NCI-H2029 (cell line): Measurements from ENCODE around the gene MN1.

Source experiments
- DNase-seq: peaks from one replicate; lab custom pipeline; 2025; lab: John Stamatoyannopoulos, UW

Gene MN1

DNA sequence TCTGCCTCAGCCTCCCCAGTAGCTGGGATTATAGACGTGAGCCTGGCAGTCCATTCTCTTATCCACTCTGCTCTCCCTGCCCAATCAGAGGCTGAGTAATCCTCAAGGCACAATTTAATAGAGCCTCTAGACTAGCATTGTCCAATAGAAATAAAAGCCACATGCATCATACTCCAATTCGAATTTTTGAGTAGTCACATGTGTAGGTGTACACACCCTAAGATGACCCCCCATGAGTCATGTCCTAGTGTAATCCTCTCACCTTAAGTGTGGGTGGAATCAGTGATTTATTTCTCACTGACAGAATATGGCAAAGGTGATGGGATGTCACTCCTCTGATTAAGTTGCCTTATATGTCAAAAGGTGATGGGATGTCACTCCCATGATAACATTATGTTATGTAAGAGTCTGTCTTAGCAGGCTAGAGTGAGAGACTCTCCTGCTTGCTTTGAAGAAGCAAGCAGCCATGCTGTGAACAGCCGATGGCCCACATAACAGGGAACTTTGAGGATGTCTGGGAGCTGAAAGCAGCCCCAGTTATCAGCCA, 61.3 kb downstream of the MN1 start:
- DNase-seq = no peak

DNA sequence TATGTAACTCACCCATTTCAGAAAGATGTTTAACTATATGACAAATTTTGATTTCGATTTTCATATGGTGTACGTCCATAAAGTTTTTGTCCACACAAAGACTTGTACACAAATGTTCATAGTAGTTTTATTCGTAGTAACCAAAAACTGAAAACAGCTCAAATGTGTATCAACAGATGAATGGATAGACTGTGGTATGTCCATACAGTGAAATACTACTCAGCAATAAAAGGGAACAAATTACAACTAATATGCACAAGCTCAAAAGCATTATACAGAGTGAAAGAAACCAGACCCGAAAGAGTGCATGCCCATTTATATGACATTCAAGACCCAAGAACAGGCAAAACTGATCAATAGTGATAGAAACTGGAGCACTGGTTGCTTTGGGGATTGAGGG, 64.0 kb downstream of the MN1 start:
- no peak for DNase-seq

DNA sequence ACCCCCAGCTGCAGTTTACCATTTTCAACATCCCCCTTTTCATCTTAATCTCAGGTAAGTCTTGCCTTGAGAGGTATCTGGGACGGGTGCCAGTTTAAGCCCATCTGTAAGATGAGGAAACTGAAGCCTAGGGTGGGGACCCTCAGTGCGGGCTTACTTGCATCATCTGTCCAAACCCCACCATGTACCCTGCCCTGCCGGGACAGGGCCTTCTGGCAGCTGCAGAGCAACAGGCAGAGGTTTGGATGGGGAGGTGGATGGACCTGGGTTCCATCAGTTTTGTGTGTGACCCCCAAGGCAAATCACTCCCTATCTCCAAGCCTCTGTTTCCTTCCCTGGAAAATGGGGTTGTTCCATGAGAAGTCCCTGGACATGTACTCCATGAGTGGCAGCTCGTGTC, 67.5 kb downstream of the MN1 start:
- DNase-seq = no peak

DNA sequence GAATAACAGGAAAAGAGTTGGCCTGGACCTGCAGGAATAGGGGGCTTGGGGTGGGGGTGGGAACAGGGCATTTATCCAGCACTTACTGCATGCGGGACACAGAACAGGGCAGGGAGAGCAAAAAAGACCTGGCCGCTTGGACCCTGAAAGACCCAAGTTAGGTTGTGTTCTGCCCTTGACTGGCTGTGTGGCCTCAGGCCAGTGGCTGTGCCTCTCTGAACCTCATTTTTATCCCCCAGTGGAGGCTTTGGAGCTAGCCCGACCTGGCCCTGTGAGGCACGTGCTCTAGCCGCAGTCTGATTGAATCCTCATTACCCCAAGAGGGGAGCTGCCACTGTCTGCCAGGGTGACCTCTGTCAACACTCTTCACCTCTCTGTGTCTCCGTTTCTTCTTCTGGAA, 68.7 kb downstream of the MN1 start:
- no peak for DNase-seq

DNA sequence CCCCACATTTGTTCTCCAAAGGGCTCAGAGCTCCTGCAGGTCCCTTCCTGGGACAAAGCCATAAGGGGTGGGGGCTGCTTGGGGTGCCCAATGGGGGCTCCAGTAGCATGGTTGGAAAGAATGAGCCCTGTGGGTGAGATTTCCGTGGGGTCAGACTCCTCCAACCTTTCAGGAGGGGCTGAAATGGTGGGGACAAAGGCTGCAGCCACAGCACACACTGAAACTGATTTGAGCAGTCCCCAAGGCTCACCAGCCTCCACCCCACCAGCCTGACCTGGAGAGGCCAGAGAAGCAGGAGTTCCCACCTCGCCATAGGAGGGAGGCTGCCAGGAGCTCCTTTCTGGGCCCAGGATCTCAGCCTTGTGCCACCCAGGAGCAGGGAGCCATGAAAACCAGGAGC, 69.2 kb downstream of the MN1 start:
- DNase-seq = no peak

DNA sequence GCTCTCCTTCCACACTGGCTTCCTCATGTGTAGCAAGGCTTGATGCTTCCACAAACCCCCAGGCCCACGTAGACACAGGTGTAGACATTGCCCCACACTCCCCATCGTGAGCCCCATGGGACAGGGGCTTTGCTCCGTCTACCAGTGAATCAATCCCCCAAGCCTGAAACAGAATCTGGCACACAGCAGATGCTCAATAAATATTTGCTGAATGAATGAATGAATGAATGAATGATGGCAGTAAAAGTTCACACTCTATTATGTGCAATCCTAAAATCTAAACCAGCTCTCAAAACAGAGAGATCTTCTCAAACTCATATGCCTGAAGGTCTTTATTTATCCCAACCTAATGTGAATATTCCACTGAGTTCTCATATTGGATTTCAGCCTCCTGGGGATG, 69.9 kb downstream of the MN1 start:
- DNase-seq = no peak

DNA sequence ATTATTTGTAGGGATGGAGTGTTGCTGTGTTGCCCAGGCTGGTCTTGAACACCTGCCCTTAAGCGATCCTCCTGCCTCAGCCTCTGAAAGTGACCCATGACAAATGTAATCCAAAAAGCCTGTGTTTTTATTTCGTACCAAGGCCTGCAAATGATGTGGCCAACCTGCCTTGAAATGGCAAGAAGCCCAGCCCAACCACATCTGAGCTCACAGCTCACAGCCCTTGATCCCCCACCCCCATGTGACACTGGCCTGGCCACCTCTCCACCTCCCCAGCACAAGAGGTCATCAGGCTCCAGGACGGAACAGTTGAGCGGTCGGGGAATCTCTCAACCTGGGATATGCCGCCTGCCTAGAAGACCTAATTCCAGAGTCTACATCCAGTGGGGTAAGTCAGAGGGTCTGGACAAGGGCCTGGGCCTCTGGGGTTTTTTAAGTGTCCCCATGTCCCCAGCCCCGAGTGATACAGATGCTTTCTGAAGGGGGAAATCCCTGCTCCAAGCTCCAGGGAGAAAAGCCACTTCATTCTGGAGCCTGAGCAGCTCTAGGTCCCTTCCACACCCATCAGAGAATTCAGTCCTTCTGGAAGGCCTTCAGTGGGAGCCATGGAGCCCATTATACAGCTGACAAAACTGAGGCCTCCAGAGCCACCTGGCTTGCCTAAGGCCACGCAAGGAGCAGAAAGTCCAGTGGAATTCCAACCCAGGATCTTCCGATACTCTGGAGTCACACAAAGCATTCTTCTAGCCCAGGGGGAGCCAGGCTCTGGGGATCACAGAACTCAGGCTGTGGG, 70.7 kb downstream of the MN1 start:
- no peak for DNase-seq

DNA sequence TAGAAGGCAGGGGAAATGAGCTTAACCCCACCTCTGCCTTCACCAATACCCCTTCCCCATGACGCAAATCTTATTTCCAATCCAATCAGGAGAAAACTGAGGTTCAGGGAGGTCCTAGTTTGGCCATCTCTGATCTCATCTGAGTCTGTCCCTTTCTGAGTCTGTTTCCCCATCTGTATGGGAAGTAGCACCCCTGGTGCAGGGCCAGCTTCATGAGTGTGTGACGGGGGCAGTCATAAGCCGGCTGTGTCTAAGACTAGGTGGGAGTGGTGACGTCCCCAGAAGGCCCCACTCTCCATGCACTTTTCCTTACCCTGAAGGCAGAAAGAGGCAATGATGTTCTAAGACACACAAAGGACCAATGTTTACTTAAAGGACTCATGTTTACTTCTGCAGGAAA, 72.3 kb downstream of the MN1 start:
- DNase-seq = no peak

DNA sequence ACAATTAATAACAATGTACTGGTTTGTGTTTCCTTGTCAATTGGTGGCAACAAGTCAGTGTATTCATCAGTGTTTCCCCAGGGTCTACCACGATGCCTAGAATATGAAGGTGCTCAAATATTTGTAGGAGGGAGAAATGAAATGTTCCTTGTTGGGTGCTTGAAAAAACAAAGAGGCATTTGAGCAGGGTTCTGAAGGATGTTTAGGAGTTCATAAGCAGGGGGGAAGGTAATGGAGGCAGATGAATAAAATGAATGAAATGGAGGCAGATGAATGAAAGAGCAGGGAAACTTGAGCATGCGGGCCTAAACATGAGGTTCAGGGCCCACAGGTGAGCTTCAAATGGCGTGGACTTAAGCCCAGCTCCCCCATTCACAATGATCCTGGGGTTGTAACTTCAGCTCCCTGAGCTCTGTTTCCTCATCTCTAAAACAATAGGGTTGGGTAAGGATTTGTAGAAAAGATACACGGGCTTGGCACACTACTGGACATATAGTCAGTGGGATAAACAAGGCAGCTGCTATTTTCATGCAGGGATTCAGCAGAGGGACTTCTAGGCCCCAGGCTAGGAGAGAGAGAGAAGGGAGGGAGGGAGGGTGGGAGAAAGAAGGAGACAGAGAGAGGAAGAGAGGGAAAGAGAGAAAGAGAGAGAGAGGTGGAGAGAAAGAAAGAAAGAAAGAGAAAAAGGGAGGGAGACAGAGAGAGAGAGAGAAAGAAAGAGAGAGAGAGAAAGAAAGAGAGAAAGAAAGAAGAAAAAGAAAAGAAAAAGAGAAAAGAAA, 73.7 kb downstream of the MN1 start:
- DNase-seq = no peak

DNA sequence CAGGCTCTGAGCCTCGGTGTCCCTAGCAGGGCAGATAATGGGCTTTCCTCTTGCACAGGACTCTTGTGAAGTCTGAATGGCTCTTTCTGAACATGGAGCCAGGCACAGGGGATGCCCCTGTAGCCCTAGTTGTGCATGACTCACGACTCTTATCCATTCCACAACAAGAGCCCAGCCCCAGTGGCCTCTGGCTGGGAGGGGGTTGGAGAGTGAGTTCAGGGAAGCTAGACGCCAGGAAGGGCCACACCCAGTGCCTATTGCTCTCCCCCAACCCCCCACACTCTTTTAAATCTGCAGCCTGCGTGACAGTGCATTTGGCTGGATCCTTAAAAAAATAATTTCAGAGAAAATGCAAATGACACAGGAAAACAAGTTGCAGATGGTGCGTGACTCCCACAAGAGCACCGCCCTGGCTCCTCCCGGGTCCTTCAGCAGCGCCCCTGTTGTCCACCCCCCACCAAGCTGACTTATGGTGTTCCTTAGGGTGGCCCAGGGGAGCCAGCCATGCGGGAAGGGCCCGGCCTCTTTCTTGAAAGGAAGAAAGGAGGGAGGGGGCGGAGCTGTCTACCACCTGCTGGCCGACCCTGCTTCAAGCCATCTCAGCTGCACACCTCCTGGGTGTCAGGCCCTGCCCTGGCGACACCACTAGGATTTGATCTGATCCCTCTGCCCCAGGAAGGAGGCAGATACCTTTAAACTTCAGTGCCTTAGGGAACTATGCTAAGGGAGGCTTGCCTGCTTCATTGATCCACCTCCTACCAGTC, 74.7 kb downstream of the MN1 start:
- no peak for DNase-seq

DNA sequence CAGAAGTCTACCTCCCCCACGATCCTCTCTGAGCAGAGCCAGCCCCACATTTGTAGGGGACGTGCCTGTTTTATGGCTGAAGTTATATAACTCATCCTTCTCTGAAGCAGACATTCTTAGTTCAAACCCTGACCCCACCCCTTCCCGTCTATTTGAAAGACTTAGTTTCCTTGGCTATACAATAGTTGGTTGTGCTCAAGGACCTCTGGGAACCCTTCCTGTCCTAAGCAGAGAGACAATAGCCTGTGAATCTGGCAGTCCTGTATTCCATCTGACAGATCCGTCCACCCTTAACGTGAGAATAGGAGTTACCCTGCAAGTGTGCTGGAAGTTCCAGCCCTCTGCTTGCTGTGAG, 75.2 kb downstream of the MN1 start:
- no peak for DNase-seq

DNA sequence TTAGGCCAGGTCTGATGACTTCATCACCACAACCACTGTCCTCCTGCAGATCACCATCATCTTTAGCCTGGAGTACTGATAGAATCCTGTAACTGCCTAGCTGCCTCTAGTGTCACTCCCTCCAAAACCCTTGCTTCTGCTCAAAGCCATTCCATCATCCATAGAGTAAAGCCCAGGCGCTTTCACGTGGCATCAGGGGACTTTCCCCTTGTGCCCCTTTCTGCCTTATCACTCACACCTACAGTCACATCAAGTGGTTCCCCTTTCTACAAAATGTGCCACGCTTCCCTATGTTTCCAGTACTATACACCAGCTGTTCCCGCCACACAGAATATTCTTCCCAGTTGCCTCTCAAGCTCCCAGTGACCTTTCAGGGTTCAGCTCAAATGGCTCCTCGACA, 75.9 kb downstream of the MN1 start:
- DNase-seq = no peak

DNA sequence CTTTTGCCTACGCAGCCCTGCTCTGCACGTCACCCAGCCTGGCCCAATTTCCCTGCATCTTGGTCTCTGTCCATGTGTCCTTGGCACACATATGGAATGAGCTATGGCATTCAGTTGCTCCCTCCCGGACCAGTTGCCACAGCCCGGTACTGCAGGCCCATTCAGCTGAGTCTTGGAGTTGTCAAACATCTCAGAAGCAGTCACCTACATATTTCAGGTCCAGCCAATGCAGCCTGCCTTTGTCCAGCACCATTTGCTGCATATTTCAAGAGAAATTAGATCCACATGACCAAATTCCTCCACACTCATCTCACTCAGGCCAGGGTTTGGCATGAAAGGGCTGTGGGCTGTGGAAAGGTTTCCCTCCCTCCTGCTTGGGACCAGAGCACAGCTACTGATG, 76.8 kb downstream of the MN1 start:
- DNase-seq = no peak

DNA sequence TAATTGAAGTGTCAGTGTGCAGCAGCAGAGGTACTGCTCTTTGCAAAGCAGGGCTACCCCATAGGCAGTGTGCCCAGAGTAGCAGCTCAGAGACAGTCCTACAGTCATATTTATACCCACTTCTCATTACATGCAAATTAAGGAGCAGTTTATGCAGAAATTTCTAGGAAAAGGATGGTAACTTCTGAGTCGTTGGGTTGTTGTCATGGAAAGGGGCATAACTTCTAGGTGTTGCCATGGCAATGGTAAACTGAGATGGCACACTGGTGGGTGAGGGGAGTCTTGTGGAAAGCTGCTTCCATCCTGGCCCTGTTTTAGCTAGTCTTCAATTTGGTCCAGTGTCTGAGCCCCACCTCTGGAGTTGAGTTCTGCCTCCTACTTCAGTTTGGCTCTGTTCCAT, 77.4 kb downstream of the MN1 start:
- no peak for DNase-seq

DNA sequence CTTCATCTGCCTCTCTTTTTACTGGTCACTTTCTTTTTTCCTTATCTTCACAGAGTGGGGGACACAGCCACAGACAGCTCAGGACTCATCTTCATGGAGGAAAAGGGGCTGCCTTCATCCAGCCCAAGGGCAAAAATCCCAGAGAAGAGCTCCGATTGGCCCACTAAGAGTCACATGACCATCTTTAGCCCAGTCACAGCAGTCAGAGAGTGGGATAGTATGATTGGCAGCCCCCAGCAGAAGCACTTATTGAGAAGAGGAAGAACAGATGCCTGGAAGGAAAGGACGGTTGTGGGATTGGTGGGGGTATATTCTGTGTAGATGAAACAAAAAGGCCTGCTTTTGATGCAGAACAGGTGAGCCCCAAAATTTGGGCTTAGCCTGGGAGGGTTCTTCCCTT, 77.8 kb downstream of the MN1 start:
- DNase-seq = no peak

DNA sequence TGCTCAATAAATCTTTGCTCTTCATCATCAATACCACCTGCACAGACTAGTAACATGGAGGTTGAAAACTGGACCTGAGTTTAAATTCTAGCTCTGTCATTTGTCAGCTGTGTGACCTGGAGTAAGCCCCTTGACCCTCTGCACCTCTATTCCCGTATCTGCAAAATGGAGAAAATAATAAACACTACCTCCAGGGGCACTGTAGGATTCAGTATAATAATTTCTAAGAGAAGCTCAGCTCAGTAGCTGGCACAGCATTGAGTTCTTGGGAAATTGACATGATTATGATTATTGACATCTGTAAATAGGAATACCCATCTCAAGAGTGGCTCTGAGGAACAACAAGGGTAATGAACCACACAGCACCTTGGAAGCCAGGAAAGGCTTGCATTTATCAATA, 78.4 kb downstream of the MN1 start:
- DNase-seq = no peak

DNA sequence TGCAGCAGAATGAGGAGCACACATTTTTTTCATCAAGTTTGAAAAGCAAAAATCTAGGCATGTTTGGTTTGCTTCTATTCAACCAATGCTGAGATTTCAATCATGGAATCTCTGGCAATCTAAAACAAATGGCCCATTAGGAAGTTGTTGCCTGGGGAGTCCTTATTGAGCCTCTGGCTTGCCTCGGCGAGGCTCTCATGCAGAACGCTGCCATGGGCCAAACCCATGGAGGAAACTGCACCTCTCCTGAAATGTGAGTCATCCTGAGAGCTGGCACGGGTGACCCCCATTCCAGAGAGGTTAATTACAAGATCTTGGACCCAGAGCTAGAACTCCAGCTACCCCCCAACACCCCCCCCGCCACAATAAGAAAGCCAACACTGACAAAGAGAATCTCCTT, 80.7 kb downstream of the MN1 start:
- no peak for DNase-seq

DNA sequence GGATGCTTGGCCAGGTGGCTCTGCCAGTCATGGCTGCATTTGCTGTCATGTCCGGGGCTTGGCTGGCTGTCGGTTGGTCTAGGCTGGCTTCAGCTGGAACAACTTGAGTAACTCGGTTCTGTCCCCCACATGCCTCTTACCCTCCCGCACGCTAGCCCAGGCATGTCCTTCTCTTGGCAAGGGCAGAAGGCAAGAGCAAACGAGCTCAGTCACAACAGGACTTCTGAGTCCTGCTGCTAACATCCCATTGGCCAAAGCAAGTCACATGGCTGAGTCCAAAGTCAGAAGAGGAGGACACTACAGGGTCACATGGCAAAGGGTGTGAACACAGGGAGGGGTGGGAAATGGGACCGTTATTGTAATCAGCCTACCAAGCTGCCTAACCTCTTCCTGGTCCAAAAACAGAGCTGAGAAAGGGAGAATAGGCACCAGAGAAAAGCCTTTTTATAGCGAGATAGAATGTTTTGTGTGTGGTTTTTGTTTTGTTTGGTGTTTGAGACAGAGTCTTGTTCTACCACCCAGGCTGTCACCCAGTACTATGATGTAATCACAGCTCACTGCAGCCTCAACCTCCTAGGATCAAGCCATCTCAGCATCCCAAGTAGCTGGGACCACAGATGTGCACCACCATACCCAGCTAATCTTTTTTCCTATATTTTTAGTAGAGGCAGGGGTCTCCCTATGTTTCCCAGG, 81.9 kb downstream of the MN1 start:
- DNase-seq = no peak

DNA sequence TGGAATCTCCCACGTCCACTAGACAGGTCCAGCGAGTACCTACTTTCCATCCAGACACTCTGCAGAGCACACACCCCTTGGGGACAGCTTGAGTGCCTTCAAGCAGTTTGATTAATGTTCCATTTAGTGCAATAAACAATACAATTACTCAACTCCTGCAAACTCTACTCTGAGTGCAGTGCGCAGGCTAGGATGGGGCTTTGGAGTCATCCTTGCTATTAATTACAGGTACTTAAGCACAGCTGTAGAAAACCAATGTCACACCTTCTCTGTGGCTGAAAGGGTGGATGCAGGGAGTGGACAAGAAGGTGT, 82.6 kb downstream of the MN1 start:
- no peak for DNase-seq

DNA sequence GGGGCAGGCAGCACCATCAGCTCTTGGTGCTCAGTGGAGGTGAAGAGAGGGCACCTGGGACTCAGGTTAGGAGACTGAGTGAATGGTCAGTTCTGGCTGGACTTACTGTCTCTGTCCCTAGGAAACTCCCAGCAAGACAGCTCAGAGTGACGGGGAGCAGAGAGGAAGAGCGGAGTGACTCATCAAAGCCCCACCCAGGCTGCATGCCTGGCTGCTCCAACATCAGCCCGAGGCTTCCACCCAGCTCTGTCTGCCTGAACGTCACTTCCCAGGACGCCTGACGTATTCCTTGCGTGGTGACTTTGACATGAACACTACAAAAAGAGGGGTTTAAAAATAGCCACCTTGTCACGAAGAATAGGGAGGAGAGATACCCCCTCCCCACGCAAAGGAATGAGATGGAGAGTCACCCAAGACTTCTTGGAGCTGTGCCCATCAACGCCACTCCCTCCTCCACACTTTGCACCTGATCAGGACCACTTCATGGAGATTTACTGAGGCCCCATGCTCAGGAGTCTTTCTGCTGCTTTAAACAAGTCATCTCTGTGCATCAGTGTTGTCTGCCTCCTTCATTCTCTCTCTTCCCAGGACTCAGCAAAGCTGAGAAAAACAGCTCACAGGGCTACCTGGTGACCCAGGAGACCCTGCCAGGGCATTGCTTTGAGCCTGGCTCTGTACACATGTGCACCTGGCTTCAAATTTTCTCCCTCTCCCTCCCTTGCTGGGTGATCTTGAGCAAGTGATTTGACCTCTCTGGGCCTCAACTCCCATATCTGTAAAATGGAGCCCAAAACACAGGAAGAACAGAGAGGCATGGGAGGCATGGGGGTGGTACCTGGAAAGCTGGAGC, 83.1 kb downstream of the MN1 start:
- DNase-seq = no peak

DNA sequence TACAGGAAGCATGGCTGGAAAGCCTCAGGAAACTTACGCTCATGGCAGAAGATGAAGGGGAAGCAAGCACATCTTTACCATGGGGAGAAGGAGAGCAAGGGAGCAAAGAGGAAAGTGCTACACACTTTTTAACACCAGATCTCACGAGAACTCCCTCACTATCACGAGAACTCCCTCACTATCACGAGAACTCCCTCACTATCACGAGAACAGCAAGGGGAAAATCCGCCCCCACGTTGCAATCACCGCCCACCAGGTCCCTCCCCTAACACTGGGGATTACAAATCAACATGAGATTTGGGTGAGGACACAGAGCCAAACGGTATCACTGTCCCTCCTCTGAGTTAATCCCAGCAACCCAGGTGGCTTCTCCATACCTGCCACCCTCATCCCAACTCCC, 84.5 kb downstream of the MN1 start:
- DNase-seq = no peak
